Nephron progenitor cell (in vitro differentiated cells): ENCODE results near the gene COL4A2.

ENCODE experiments used
- DNase-seq: peaks from one replicate; pipeline ENCODE4 v3.0.0; 2021
- H3K27ac Mint-ChIP-seq: 2 replicates; pipeline ENCODE4 v1.8.0; 2021; ENCODE audit warnings: mild to moderate bottlenecking, moderate library complexity, mixed read lengths
- H3K27me3 Mint-ChIP-seq: 2 replicates; pipeline ENCODE4 v1.8.0; 2021; ENCODE audit warnings: mild to moderate bottlenecking, low read depth, mixed read lengths; ENCODE audit not compliant: poor library complexity
- H3K36me3 Mint-ChIP-seq: 2 replicates; pipeline ENCODE4 v1.8.0; 2021; ENCODE audit warnings: low read depth, mixed read lengths
- H3K4me1 Mint-ChIP-seq: 2 replicates; pipeline ENCODE4 v1.8.0; 2021; ENCODE audit warnings: mixed read lengths
- H3K4me3 Mint-ChIP-seq: 2 replicates; pipeline ENCODE4 v1.8.0; 2021; ENCODE audit warnings: mild to moderate bottlenecking, moderate library complexity, mixed read lengths
- H3K9me3 Mint-ChIP-seq: 2 replicates; pipeline ENCODE4 v1.8.0; 2021; ENCODE audit warnings: mild to moderate bottlenecking, moderate library complexity, mixed read lengths
- CTCF ChIP-seq: fragments of 200-600 bp; sonication (generic); IDR thresholded peaks from 2 replicates; pipeline ENCODE4 v1.5.0; 2021; ENCODE audit warnings: antibody characterized with exemption

The COL4A2 gene

GRCh38 chr13:110507678-110508381 is 200.7 kb downstream of the COL4A2 start:
- Mint-ChIP-seq H3K4me3 (no peak overlapping the region), H3K27ac (peak overlapping the region; percentile 64), H3K4me1 (peaks cover 20% of the 10 kb centered on the region), H3K27me3 (no peaks in the 10 kb centered on the region), H3K9me3 (no peaks in the 10 kb centered on the region), H3K36me3 (peaks cover 69% of the 10 kb centered on the region)
- no peak for DNase-seq
- TF ChIP-seq CTCF: no peak

- no peaks in the 10 kb centered on the region for H3K9me3 Mint-ChIP-seq
- no peak overlapping the region for H3K4me3 Mint-ChIP-seq
- TF ChIP-seq CTCF: no peak
- DNase-seq: no peak
- H3K36me3 Mint-ChIP-seq: peaks cover 70% of the 10 kb centered on the region
- peaks cover 20% of the 10 kb centered on the region for H3K4me1 Mint-ChIP-seq
- H3K27ac Mint-ChIP-seq: peak overlapping the region; percentile 87
- H3K27me3 Mint-ChIP-seq: no peaks in the 10 kb centered on the region
Measured at GRCh38 chr13:110509478-110509926, 202.4 kb downstream of the COL4A2 start.

GRCh38 chr13:110509971-110510786 is 203.1 kb downstream of the COL4A2 start:
- no peak overlapping the region for H3K4me3 Mint-ChIP-seq
- peak overlapping the region; percentile 87 for H3K27ac Mint-ChIP-seq
- peaks cover 20% of the 10 kb centered on the region for H3K4me1 Mint-ChIP-seq
- no peak for DNase-seq
- peaks cover 76% of the 10 kb centered on the region for H3K36me3 Mint-ChIP-seq
- peaks cover 1% of the 10 kb centered on the region for H3K27me3 Mint-ChIP-seq
- TF ChIP-seq CTCF: no peak
- H3K9me3 Mint-ChIP-seq: no peaks in the 10 kb centered on the region

GRCh38 chr13:110511509-110512181 is 204.6 kb downstream of the COL4A2 start:
- H3K4me3 Mint-ChIP-seq: no peak overlapping the region
- peaks cover 65% of the 10 kb centered on the region for H3K36me3 Mint-ChIP-seq
- no peaks in the 10 kb centered on the region for H3K9me3 Mint-ChIP-seq

GRCh38 chr13:110512198-110512740 is 205.2 kb downstream of the COL4A2 start:
- H3K27ac Mint-ChIP-seq: no peak overlapping the region
- peaks cover 59% of the 10 kb centered on the region for H3K36me3 Mint-ChIP-seq
- no peak for TF ChIP-seq CTCF
- H3K27me3 Mint-ChIP-seq: peaks cover 10% of the 10 kb centered on the region
- H3K4me3 Mint-ChIP-seq: no peak overlapping the region
- H3K4me1 Mint-ChIP-seq: peaks cover 20% of the 10 kb centered on the region
- H3K9me3 Mint-ChIP-seq: no peaks in the 10 kb centered on the region
- no peak for DNase-seq

More at GRCh38 chr13:110511509-110512181, 204.6 kb downstream of the COL4A2 start:
- Mint-ChIP-seq H3K4me1 (peaks cover 20% of the 10 kb centered on the region), H3K27me3 (peaks cover 10% of the 10 kb centered on the region), H3K27ac (no peak overlapping the region)
- TF ChIP-seq CTCF: no peak
- no peak for DNase-seq
